GM18502 (cell line): Measurements from ENCODE around the gene SLC6A19.

Experiments
- ATAC-seq: cut with Tn5 transposase; IDR thresholded peaks from one replicate; pipeline ENCODE4 v1.9.1; 2021; ENCODE audit warnings: mild to moderate bottlenecking; ENCODE audit not compliant: unreplicated experiment, poor library complexity

The SLC6A19 gene

GRCh38 chr5:1164696-1165630 is 36.4 kb upstream of the SLC6A19 start:
- ATAC-seq: no peak

DNA sequence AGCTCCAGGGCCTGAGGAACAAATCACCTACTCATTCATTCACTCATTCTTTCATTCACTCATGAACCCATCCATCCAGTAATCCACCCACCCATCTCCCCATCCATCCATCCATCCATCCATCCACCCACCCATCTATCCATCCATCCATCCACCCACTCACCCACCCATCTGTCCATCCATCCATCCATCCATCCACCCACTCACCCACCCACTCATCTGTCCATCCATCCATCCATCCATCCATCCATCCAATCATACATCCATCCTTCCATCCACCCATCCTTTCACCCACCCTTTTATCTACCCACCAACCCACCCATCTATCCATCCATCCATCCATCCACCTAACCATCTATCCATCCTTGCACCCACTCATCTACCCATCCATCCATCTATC is 35.5 kb upstream of the SLC6A19 start:
- ATAC-seq: no peak

GRCh38 chr5:1166370-1166769 is 35.0 kb upstream of the SLC6A19 start:
- ATAC-seq: no peak

DNA sequence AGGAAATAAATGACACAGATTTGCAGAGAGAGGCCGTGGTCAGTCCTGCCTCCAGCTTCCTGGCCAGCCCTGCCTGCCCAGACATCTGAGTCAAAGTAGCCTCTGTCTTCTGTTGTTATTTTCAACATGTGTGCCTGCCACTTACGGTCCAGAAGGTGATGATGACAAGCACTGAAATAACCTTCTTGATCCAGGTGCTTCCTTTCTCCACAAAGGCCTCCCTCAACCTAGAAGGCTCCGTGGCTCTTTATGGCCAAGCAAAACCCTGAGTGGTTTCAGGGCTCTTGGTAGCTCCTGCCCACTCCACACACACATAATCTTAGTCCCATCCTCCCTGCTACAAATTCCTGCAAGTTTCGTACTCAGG is 34.1 kb upstream of the SLC6A19 start:
- ATAC-seq: no peak

GRCh38 chr5:1167728-1168709 is 33.4 kb upstream of the SLC6A19 start:
- peak; percentile 79 for ATAC-seq

GRCh38 chr5:1168796-1169195 is 32.6 kb upstream of the SLC6A19 start:
- no peak for ATAC-seq

DNA sequence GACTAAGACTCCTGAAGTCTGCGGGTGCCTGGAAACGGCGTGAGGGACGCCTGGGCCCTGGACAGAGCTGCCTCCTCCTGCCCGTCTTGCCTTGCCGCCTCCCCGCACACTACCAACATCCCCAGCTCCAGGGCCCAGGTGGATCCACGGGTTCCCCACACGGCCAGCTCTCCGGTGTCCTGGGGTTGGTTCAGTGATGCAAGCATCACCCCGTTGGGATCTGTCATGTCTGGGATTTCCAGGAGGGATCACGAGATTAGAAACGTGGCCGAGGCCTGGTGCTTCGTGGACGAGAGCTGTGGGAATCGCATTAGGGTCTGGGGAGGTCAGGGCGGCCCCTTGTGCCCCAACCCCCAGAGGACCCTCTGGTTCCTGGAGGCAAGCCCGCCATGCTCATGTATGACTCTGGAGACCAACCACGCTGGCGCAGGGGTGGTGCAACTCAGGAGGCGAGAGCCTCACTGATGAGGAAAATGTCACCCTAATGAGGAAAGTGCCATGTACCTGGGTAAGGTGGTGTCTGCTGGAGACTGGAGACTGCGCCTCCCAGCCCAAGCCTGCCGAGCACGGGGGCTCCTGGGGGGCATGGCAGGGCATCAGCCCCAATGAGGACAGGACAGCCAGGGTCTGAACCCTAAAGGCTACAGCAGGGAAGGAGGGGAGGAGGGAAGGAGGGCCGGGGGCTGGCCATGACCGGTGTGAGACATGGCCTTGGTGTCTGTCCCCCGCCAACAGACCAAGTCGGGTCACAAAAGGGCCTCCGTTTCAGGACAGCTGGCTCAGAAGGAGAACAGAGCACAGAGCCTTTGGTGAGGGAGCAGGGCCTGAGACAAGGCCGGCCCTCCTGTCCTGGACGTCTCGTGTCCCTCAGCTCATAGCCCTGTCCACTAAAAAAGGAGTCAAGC is 31.9 kb upstream of the SLC6A19 start:
- ATAC-seq: no peak

GRCh38 chr5:1171340-1171941 is 30.0 kb upstream of the SLC6A19 start:
- ATAC-seq: no peak

- ATAC-seq: no peak
These were observed 29.3 kb upstream of the SLC6A19 start for GRCh38 chr5:1172007-1172581.

- no peak for ATAC-seq
These were observed 28.6 kb upstream of the SLC6A19 start for GRCh38 chr5:1172670-1173404.

GRCh38 chr5:1173485-1174070 is 27.8 kb upstream of the SLC6A19 start:
- ATAC-seq: no peak

- no peak for ATAC-seq
These were observed 27.1 kb upstream of the SLC6A19 start for GRCh38 chr5:1174122-1174936.

- no peak for ATAC-seq
These were observed 26.4 kb upstream of the SLC6A19 start for GRCh38 chr5:1175015-1175414.

- no peak for ATAC-seq
These were observed 25.5 kb upstream of the SLC6A19 start for GRCh38 chr5:1175801-1176472.

- ATAC-seq: no peak
These were observed 24.7 kb upstream of the SLC6A19 start for GRCh38 chr5:1176473-1177391.
